BE2C (cell line): ENCODE results near the gene SLC9A1.

ENCODE experiments used
- DNase-seq: peaks from one replicate; pipeline ENCODE4 v3.0.0-alpha.2; 2020
- H3K27me3 ChIP-seq: fragments of 250-450 bp; sonication (Bioruptor Pico); 2 replicates; pipeline ENCODE4 v1.5.1; 2020; ENCODE audit warnings: mild to moderate bottlenecking
- H3K36me3 ChIP-seq: fragments of 250-450 bp; sonication (Bioruptor Pico); 2 replicates; pipeline ENCODE4 v1.5.1; 2020; ENCODE audit warnings: mild to moderate bottlenecking
- H3K4me1 ChIP-seq: fragments of 250-450 bp; sonication (Bioruptor Pico); 2 replicates; pipeline ENCODE4 v1.5.1; 2020
- H3K4me3 ChIP-seq: 2 replicates; pipeline ENCODE4 v1.5.1; 2011; ENCODE audit warnings: low read depth, low read length
- H3K9me3 ChIP-seq: fragments of 250-450 bp; sonication (Bioruptor Pico); 2 replicates; pipeline ENCODE4 v1.5.1; 2020
- TF ChIP-seq, protein P1 (sequence below): IDR thresholded peaks from 2 replicates; pipeline ENCODE4 v1.5.1; 2012; ENCODE audit warnings: mild to moderate bottlenecking, low read depth, low read length

SLC9A1 gene

DNA sequence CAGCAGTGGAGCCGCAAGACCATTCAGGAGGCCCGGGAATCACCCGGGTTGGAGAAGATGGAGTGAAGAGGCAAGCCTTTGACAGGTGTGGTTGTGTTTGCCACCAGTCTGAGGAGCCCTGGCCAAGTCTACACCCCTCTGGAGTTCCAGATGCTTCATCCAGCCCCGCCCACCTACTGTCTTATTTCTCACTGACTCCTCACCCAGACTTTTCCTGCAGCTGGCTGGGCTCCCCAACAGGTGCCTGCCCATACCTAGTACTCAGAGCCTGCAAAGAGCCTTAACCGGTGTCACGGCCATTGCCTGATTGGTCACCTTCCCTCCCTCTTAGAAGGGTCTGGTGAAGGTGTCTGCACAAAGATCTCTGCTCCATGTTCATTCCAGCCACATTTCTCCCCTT, 16.0 kb downstream of the SLC9A1 start:
- no peak for DNase-seq
- Histone ChIP-seq H3K9me3 (no peaks in the 10 kb centered on the region), H3K27me3 (no peaks in the 10 kb centered on the region), H3K36me3 (no peaks in the 10 kb centered on the region), H3K4me3 (no peak overlapping the region), H3K4me1 (peaks cover 15% of the 10 kb centered on the region; the same call in 1 of the 2 replicates)
- TF ChIP-seq, protein P1, sequence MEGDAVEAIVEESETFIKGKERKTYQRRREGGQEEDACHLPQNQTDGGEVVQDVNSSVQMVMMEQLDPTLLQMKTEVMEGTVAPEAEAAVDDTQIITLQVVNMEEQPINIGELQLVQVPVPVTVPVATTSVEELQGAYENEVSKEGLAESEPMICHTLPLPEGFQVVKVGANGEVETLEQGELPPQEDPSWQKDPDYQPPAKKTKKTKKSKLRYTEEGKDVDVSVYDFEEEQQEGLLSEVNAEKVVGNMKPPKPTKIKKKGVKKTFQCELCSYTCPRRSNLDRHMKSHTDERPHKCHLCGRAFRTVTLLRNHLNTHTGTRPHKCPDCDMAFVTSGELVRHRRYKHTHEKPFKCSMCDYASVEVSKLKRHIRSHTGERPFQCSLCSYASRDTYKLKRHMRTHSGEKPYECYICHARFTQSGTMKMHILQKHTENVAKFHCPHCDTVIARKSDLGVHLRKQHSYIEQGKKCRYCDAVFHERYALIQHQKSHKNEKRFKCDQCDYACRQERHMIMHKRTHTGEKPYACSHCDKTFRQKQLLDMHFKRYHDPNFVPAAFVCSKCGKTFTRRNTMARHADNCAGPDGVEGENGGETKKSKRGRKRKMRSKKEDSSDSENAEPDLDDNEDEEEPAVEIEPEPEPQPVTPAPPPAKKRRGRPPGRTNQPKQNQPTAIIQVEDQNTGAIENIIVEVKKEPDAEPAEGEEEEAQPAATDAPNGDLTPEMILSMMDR, result no peak

DNA sequence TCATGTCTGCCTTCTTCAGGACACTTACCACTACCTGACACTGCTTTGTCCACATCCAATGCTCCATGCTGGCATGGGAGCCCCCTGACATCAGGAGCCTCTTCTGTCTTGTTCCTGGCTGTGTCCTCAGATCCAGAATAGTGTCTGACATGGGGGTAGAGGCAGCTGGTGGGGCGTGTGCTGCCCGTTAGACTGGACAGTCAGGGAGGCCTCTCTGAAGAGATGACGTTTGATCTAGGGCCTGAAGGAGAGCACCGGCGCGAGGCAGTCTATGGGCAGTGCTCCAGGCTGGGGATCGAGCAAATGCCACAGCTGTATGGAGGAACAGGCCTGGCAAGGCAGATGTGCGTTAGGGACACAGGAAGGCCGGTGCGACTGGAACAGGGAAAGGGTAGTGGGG, 16.6 kb downstream of the SLC9A1 start:
- Histone ChIP-seq H3K4me1 (peaks cover 15% of the 10 kb centered on the region; the same call in 1 of the 2 replicates), H3K27me3 (no peaks in the 10 kb centered on the region), H3K4me3 (no peak overlapping the region), H3K9me3 (no peaks in the 10 kb centered on the region), H3K36me3 (no peaks in the 10 kb centered on the region)
- TF ChIP-seq, protein P1, result no peak
- no peak for DNase-seq

DNA sequence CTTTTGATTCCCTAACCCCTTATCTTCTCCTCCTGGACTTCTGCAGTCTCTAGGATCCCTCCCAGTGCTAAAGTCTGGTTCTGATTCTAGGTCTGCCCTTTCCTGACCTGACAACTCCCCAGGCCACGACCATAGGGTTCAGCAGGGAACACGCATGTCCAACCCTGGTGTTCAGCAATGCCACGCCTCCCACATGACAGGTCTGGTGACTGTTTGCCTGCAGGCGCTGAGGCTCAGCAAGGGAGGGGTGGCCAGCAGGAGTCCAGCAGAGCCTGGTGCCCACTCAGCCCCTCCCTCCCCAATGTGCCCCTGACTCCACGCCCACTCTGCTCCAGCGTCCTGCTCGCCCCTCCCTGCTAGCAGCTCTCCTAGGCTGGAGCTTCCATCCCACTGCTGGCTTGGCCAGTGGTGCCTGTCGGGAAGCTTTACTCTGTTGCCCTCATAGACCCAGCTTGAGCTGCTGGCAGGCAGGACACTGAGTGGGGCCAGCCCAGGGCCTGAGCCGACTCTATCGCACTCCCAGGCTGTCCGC, 17.3 kb downstream of the SLC9A1 start:
- no peaks in the 10 kb centered on the region for H3K27me3 ChIP-seq
- H3K4me3 ChIP-seq, result no peak overlapping the region
- peaks cover 15% of the 10 kb centered on the region; the same call in 1 of the 2 replicates for H3K4me1 ChIP-seq
- H3K9me3 ChIP-seq, result no peaks in the 10 kb centered on the region
- peak; percentile 67 for DNase-seq
- TF ChIP-seq, protein P1, result no peak
- no peaks in the 10 kb centered on the region for H3K36me3 ChIP-seq

DNA sequence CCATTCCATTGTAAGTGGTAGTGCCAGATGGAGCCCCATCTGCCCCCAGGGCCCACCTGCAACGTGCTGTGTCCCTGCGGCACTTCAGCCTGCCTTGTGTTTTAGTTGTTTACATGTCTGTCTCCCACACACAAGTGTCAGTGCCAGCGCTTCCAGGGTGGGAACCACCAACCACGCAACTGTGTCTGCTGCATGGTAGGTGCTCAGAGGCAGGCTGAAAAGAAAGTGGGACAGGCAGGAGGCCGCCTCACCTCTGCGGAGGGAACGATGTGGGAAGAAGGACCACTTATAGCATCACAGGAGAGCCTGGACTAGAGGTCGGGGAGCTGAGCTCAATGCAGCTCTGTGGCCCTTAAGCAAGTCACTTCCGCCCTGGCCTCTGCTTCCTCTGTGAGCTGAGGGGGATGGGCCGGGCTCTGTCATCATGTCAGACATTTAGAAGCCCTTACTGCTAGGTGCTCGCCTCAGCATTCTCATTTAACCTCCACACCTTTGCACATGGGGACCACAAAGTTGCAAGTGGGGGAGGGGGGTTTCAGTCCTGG, 17.9 kb downstream of the SLC9A1 start:
- DNase-seq, result no peak
- Histone ChIP-seq H3K4me3 (no peak overlapping the region), H3K27me3 (no peaks in the 10 kb centered on the region), H3K36me3 (no peaks in the 10 kb centered on the region), H3K4me1 (peaks cover 15% of the 10 kb centered on the region; the same call in 1 of the 2 replicates), H3K9me3 (no peaks in the 10 kb centered on the region)
- TF ChIP-seq, protein P1, result no peak

DNA sequence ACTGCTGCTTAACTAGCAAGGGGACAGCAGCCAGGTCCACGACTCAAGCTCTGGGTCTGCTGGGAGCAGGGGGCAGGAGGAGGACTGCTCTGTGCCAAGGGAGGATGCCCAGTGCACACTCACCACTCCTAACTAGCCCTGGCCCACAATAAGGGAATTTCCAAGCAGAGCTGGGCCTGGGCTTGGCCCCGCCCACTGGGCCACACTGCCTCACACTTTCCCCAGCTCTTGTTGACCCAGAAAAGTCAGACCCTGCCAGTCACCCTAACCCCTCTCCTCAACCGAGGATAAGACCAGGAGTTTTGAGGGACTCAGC, 18.7 kb downstream of the SLC9A1 start:
- Histone ChIP-seq H3K4me1 (peaks cover 15% of the 10 kb centered on the region; the same call in 1 of the 2 replicates), H3K9me3 (no peaks in the 10 kb centered on the region), H3K4me3 (no peak overlapping the region), H3K27me3 (no peaks in the 10 kb centered on the region), H3K36me3 (no peaks in the 10 kb centered on the region)
- DNase-seq, result no peak
- TF ChIP-seq, protein P1, result no peak

DNA sequence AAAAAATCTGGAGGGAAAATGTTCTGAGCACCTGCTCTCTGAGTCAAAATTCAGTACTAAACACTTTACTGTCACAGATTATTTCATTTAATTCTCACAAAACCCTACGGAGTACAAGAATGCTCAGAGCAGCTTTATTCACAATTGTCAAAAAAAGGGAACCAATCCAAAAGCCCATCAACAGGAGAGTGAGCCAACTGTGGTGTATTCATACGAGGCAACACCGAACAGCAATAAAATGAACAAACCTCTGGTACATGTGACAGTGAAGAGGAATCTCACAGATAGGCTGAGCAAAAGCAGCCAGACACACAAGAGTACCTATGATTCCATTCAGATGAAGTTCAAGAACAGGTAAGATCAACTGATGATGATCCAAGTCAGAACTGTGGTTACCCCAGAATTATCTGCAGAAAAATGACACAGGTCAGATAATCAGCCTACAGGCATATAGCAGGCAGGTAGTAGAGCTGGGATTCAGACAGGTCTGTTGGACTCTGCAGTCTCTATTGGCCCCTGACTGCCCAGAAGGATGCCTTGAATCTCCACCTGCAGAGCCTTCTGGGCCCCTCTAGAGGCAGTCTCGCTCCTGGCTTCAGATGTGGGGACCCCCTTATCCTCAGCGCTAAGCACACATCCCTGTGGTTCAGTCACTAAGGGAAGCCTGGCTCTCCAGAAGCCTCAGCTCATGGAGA, 19.2 kb downstream of the SLC9A1 start:
- no peaks in the 10 kb centered on the region for H3K27me3 ChIP-seq
- TF ChIP-seq, protein P1, result no peak
- no peak overlapping the region for H3K4me3 ChIP-seq
- H3K36me3 ChIP-seq, result no peaks in the 10 kb centered on the region
- DNase-seq, result no peak
- H3K9me3 ChIP-seq, result no peaks in the 10 kb centered on the region
- H3K4me1 ChIP-seq, result peaks cover 15% of the 10 kb centered on the region; the same call in 1 of the 2 replicates
